MCF 10A (cell line): ENCODE results near the gene CLDN18. TPM values are rescaled to one million over a fixed set of nuclear protein-coding genes. Genes with fewer than 3 reads are reported as not detected.

ENCODE experiments used
- BruUV-seq: library from RNA; stranded (reverse); fragments of 400-500 nt; replicated peaks from 2 replicates; lab custom pipeline; 2021; lab: Mats Ljungman, UMichigan
- CTCF ChIA-PET: fragments of 300-600 bp; sonication (Branson Sonifier 250); formaldehyde crosslinking; extraction: SDS; loops from one replicate; lab custom pipeline; 2021; ENCODE audit warnings: antibody characterized with exemption, inconsistent platforms; lab: Yijun Ruan, JAX
- POLR2A ChIA-PET: fragments of 300-600, 350-650 bp; sonication (Branson Sonifier 250); formaldehyde crosslinking; extraction: SDS; loops from one replicate; lab custom pipeline; 2020; ENCODE audit warnings: antibody characterized with exemption, inconsistent platforms; lab: Yijun Ruan, JAX
- DNase-seq: peaks from one replicate; pipeline ENCODE4 v3.0.0-alpha.2; 2018; ENCODE audit not compliant: unreplicated experiment
- H3K27ac Mint-ChIP-seq: one replicate; pipeline ENCODE4 v1.8.0; 2022; ENCODE audit warnings: mild to moderate bottlenecking, low read depth, mixed read lengths; ENCODE audit not compliant: unreplicated experiment
- H3K27me3 Mint-ChIP-seq: one replicate; pipeline ENCODE4 v1.8.0; 2022; ENCODE audit warnings: mixed read lengths; ENCODE audit not compliant: insufficient read depth, unreplicated experiment
- H3K36me3 Mint-ChIP-seq: one replicate; pipeline ENCODE4 v1.8.0; 2022; ENCODE audit warnings: mild to moderate bottlenecking, moderate library complexity, mixed read lengths; ENCODE audit not compliant: insufficient read depth, unreplicated experiment
- H3K4me1 Mint-ChIP-seq: one replicate; pipeline ENCODE4 v1.8.0; 2022; ENCODE audit warnings: mixed read lengths; ENCODE audit not compliant: insufficient read depth, unreplicated experiment
- H3K4me3 Mint-ChIP-seq: one replicate; pipeline ENCODE4 v1.8.0; 2022; ENCODE audit warnings: mild to moderate bottlenecking, moderate library complexity, mixed read lengths; ENCODE audit not compliant: unreplicated experiment
- H3K9me3 Mint-ChIP-seq: one replicate; pipeline ENCODE4 v1.8.0; 2022; ENCODE audit warnings: mixed read lengths; ENCODE audit not compliant: unreplicated experiment
- CTCF ChIP-seq: fragments of 200-600 bp; IDR thresholded peaks from one replicate; pipeline ENCODE4 v1.8.0; 2022; ENCODE audit warnings: antibody characterized with exemption, mild to moderate bottlenecking; ENCODE audit not compliant: unreplicated experiment
- intact Hi-C: fragments of 100-400 bp; cut with micrococcal nuclease; formaldehyde crosslinking; loops from 2 replicates; pipeline ENCODE4 v1.14.1; 2022
- total RNA-seq: library from RNA; stranded (reverse); gene quantifications from 2 replicates; pipeline ENCODE4 v1.2.3, GENCODE V29; 2022

Gene CLDN18
- total RNA-seq, 1 experiment from 2014 or later = not detected

- POLR2A ChIA-PET = interaction anchor here (0.7 to 1.1 kb wide), 2 partner anchors 35 to 46 kb away, joined by 3 read pairs; no protein-coding TSS in a partner anchor
- H3K36me3 Mint-ChIP-seq = peaks cover 1% of the 10 kb centered on the region
- CTCF ChIA-PET = interaction anchor here (0.6 to 22.2 kb wide), 3 partner anchors 9 to 96 kb away, joined by 3 to 743 read pairs (median 4); partner anchors contain the start of gene DZIP1L
- BruUV-seq = no TSS peak
- DNase-seq = peak; percentile 94
- H3K4me1 Mint-ChIP-seq = peaks cover 51% of the 10 kb centered on the region
- no peak overlapping the region for H3K4me3 Mint-ChIP-seq
- peak overlapping the region; percentile 76 for H3K27ac Mint-ChIP-seq
- TF ChIP-seq CTCF = no peak
- H3K27me3 Mint-ChIP-seq = no peaks in the 10 kb centered on the region
- no peaks in the 10 kb centered on the region for H3K9me3 Mint-ChIP-seq
- intact Hi-C loops = loop anchor here (2.0 kb wide), 1 partner anchor 37 kb away; the partner anchor contains the start of gene DZIP1L
Observed at GRCh38 chr3:138078096-138078495, 68.1 kb downstream of the CLDN18 start.

GRCh38 chr3:138078901-138079344, 69.0 kb downstream of the CLDN18 start:
- no peak overlapping the region for H3K4me3 Mint-ChIP-seq
- peaks cover 54% of the 10 kb centered on the region for H3K4me1 Mint-ChIP-seq
- peaks cover 6% of the 10 kb centered on the region for H3K36me3 Mint-ChIP-seq
- CTCF ChIA-PET = interaction anchor here (0.6 to 22.2 kb wide), 4 partner anchors 10 to 95 kb away, joined by 3 to 743 read pairs (median 4); partner anchors contain the start of gene DZIP1L
- POLR2A ChIA-PET = interaction anchor here (0.7 to 5.1 kb wide), 4 partner anchors 10 to 45 kb away, joined by 3 to 39 read pairs (median 5); no protein-coding TSS in a partner anchor
- H3K9me3 Mint-ChIP-seq = no peaks in the 10 kb centered on the region
- intact Hi-C loops = loop anchor here (2.0 kb wide), 1 partner anchor 36 kb away; the partner anchor contains the start of gene DZIP1L
- TF ChIP-seq CTCF = no peak
- no peak overlapping the region for H3K27ac Mint-ChIP-seq
- DNase-seq = peak; percentile 97
- no TSS peak for BruUV-seq
- H3K27me3 Mint-ChIP-seq = no peaks in the 10 kb centered on the region

- H3K9me3 Mint-ChIP-seq = no peaks in the 10 kb centered on the region
- H3K27me3 Mint-ChIP-seq = no peaks in the 10 kb centered on the region
- H3K36me3 Mint-ChIP-seq = peaks cover 6% of the 10 kb centered on the region
- no peak overlapping the region for H3K27ac Mint-ChIP-seq
- ChIA-PET CTCF (interaction anchor here (1.3 to 22.2 kb wide), 5 partner anchors 9 to 37 kb away, joined by 3 to 743 read pairs (median 6); partner anchors contain the start of gene DZIP1L), POLR2A (interaction anchor here (1.4 to 5.1 kb wide), 3 partner anchors 9 to 36 kb away, joined by 7 to 39 read pairs (median 9); partner anchors contain the start of gene DZIP1L)
- DNase-seq = no peak
- BruUV-seq = no TSS peak
- H3K4me1 Mint-ChIP-seq = peaks cover 54% of the 10 kb centered on the region
- no peak for TF ChIP-seq CTCF
- H3K4me3 Mint-ChIP-seq = no peak overlapping the region
- intact Hi-C loops = loop anchor here (2.0 kb wide), 1 partner anchor 35 kb away; the partner anchor contains the start of gene DZIP1L
Observed at GRCh38 chr3:138079901-138080300, 69.9 kb downstream of the CLDN18 start.

GRCh38 chr3:138081371-138082084, 71.6 kb downstream of the CLDN18 start:
- Mint-ChIP-seq H3K4me3 (peak overlapping the region; percentile 63), H3K4me1 (peaks cover 54% of the 10 kb centered on the region), H3K27ac (peak overlapping the region; percentile 90), H3K36me3 (peaks cover 10% of the 10 kb centered on the region), H3K27me3 (no peaks in the 10 kb centered on the region), H3K9me3 (no peaks in the 10 kb centered on the region)
- BruUV-seq = no TSS peak
- intact Hi-C loops = no loop called here
- TF ChIP-seq CTCF = no peak
- ChIA-PET POLR2A (interaction anchor here (0.7 to 5.1 kb wide), 4 partner anchors 11 to 55 kb away, joined by 3 to 39 read pairs (median 8); partner anchors contain the start of gene DZIP1L), CTCF (interaction anchor here (0.6 to 22.2 kb wide), 14 partner anchors 9 to 1714 kb away, joined by 3 to 743 read pairs (median 3); partner anchors contain the start of gene DZIP1L)
- peak; percentile 81 for DNase-seq
